ENCODE results near the gene KLF3.

The KLF3 gene

DNA sequence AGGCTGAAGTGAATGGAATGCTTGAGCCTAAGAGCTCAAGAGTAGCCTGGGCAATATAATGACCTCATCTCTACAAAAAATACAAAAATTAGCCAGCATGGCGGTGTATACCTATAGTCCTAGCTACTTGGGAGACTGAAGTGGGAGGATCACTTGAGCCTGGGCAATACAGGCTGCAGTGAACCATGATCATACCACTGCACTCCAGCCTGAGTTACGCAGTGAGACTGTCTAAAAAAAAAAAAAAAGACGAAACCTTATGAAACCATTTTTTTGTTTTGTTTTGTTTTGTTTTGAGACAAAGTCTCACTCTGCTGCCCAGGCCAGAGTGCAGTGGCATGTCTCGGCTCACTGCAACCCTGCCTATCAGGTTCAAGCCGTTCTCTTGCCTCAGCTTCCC, 81.9 kb downstream of the KLF3 start:
- no peak for DNase-seq

DNA sequence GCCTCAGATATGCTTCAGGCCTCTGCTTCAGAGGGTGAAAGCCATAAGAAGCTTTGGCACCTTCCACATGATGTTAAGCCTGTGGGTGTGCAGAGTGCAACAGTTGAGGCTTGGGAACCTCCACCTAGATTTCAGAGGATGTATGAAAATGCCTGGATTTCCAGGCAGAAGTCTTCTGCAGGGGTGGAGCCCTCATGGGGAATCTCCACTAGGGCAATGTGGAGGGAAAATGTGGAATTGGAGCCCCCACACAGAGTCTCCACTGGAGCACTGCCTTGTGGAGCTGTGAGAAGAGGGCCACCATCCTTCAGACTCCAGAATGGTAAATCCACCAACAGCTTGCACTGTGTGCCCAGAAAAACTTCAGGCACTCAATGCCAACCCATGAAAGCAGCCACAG, 83.6 kb downstream of the KLF3 start:
- DNase-seq = no peak

DNA sequence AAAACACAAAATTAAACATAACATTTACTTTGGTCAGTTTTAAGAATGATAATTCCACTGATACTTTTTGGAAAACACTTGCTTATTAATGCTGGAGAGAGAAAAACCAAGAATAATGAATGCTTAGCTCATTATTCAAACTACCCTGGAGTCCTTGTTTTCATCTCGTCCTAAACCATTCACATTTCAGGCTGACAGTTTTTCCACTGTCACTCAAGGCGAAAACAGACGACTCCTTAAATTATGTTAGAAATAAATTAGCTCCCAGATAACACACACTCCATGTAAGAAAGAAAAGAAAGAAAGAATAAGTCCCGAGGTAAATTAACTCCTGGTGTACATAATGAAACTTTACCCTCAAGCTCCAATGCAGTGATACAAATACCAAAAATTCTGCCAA, 85.3 kb downstream of the KLF3 start:
- DNase-seq = no peak
